Measurements from ENCODE around the gene YWHAG.
"Not testable (repeated sequence)": the region's sequence is repeated elsewhere in the genome, so short reads cannot be mapped to it uniquely, and the experiment has no call there.

The YWHAG gene

DNA sequence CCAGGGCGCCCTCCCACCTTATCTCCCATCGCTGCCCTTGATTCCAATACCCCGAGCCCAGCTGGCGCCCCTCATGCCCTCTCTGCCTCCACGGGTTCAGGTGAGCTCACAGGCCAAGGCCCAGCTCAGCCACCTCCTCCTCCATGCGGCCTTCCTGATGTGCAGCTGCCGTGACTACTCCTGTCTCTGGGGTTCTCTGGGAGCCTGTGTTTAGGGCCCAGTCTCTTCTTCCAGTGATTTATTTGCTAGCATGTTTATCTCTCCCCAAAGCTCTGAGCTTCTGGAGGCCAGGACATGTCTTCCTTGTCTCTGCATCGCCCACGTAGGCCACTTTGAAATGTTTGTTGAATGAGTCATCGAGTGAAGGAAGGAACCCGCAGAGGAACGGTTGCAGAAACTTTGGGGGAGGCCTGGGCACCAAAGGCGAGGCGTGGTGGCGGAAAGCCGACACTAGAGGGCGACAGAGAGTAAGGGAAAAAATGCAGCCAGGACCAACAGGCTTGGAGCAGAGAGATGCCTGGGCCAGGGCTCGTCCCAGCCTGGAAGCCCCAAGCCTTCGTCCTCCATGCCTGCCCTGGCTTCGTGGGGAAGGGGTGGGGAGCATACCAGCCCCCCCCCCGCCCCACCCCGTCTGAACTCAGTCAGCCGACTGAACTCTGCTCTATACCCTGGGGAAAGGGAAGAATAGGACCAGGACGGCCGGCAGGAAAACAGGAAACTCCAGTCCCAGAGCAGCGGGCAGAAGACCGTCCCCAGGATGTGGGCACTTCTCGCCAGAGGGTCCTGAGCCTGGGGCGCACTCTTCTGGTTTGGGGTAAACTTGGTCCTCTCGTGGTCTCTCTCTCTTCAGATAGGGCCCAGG is 67.2 kb downstream of the YWHAG start:
- Histone ChIP-seq H3K36me3 (ENCODE audit: control insufficient read depth, insufficient read depth, low read length) (no peaks in the 10 kb centered on the region), H3K4me1 (ENCODE audit: control insufficient read depth, insufficient read depth, low read length) (peaks cover 35% of the 10 kb centered on the region), H3K9me3 (ENCODE audit: control insufficient read depth, insufficient read depth, low read depth, low read length) (no peaks in the 10 kb centered on the region), H3K27me3 (ENCODE audit: control insufficient read depth, insufficient read depth, low read length) (no peaks in the 10 kb centered on the region), H3K27ac (ENCODE audit: low read depth, low read length) (peak overlapping the region; percentile 56), H3K9ac (ENCODE audit: low read length) (peak overlapping the region; percentile 68), H3K4me3 (ENCODE audit: low read depth, low read length) (peak overlapping the region; percentile 6; the same call in 1 of the 2 replicates)

DNA sequence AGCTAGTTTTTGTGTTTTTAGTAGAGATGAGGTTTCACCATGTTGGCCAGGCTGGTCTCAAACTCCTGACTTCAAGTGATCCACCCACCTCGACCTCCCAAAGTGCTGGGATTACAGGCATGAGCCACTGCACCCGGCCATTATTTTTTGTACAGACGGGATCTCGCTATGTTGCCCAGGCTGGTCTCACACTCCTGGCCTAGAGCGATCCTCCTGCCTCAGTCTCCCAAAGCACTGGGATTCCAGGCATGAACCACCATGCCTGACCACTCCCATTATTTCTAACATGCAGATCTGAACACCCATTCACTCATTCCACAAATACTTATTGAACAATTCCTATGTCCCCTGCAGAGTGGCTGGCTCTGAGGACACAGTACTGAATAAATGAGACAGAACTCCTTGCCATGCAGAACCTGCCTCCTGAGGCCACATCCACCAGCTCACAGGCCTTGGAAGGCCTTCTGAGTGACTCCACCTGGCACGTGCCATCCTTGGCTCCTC is 67.9 kb downstream of the YWHAG start:
- Histone ChIP-seq H3K9ac (ENCODE audit: low read length) (peak overlapping the region; percentile 68), H3K4me3 (ENCODE audit: low read depth, low read length) (peak overlapping the region; percentile 6; the same call in 1 of the 2 replicates), H3K4me1 (ENCODE audit: control insufficient read depth, insufficient read depth, low read length) (peaks cover 35% of the 10 kb centered on the region)

DNA sequence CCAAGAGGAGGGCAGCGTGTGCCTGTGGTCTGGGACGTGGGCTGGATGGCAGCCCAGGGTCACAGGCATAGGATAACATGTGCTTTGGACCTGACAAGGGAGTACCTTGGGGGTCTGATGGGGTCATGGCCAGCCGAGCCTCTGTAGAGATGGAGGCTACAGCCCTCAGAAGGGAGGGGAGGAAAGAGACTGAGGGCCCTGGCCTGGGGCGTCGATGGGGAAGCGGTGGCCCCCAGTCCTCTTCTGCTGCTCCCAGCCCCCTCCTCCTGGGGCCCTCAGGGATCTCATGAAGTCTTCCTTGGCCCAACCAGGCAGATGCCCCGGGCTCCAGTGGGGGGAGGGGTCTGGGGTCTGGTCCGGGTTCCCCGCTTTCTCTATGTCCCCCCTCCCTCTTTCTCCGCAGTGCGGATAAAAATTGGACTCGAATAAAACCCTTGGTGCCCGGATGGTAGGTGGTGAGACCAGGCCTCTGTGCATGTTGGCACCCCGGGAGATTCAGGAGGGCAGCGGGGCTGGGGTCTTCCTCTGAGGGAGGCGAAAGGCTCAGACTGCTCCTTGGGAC is 71.9 kb downstream of the YWHAG start:
- Histone ChIP-seq H3K36me3 (ENCODE audit: control insufficient read depth, insufficient read depth, low read length) (no peaks in the 10 kb centered on the region), H3K4me1 (ENCODE audit: control insufficient read depth, insufficient read depth, low read length) (peaks cover 21% of the 10 kb centered on the region), H3K9me3 (ENCODE audit: control insufficient read depth, insufficient read depth, low read depth, low read length) (no peaks in the 10 kb centered on the region), H3K27ac (ENCODE audit: low read depth, low read length) (no peak overlapping the region), H3K27me3 (ENCODE audit: control insufficient read depth, insufficient read depth, low read length) (peaks cover 25% of the 10 kb centered on the region), H3K9ac (ENCODE audit: low read length) (no peak overlapping the region), H3K4me3 (ENCODE audit: low read depth, low read length) (no peak overlapping the region)

More for the DNA sequence above, 67.9 kb downstream of the YWHAG start:
- H3K9me3 ChIP-seq (ENCODE audit: control insufficient read depth, insufficient read depth, low read depth, low read length); H3K27me3 ChIP-seq (ENCODE audit: control insufficient read depth, insufficient read depth, low read length); H3K36me3 ChIP-seq (ENCODE audit: control insufficient read depth, insufficient read depth, low read length): not testable (repeated sequence)
- H3K27ac ChIP-seq (ENCODE audit: low read depth, low read length), result peak overlapping the region; percentile 56

DNA sequence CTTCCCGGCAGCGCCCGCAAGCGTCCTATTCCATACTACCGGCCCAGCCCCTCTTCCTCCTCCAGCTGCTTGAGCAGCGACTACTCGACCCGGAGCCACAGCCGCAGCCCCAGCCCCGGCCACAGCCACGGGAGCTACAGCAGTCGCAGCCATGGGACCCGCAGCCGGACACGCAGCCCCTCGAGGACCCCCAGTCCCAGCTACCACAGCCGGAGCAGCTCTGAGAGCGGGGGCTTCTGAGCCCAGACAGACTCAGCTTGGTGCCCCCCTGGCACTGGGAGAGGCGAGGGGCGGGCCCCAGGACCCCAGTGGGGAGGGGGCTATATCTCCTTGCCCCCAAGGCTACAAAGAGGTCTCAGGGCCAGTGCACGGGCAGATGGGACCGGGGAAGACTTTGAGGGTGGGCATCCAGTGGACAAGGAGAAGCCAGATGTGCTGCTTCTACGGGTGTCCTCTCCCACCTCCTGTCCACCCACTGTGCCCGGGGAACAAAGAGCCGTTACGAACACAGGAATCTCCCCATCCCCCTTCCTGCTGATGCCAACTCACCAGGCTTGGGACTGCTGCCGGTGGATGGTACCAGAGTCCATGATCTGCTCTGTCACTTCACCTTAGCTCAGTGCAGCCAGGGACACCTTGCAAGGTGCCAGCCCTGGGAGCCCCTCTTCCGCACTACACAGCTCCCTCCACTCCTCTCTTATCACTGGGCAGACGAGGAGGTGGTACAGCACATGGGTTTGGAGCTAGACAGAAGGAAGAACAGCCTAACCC is 73.0 kb downstream of the YWHAG start:
- Histone ChIP-seq H3K4me1 (ENCODE audit: control insufficient read depth, insufficient read depth, low read length) (peaks cover 15% of the 10 kb centered on the region), H3K4me3 (ENCODE audit: low read depth, low read length) (no peak overlapping the region), H3K9ac (ENCODE audit: low read length) (no peak overlapping the region), H3K9me3 (ENCODE audit: control insufficient read depth, insufficient read depth, low read depth, low read length) (no peaks in the 10 kb centered on the region), H3K27me3 (ENCODE audit: control insufficient read depth, insufficient read depth, low read length) (peaks cover 34% of the 10 kb centered on the region), H3K36me3 (ENCODE audit: control insufficient read depth, insufficient read depth, low read length) (no peaks in the 10 kb centered on the region), H3K27ac (ENCODE audit: low read depth, low read length) (no peak overlapping the region)

DNA sequence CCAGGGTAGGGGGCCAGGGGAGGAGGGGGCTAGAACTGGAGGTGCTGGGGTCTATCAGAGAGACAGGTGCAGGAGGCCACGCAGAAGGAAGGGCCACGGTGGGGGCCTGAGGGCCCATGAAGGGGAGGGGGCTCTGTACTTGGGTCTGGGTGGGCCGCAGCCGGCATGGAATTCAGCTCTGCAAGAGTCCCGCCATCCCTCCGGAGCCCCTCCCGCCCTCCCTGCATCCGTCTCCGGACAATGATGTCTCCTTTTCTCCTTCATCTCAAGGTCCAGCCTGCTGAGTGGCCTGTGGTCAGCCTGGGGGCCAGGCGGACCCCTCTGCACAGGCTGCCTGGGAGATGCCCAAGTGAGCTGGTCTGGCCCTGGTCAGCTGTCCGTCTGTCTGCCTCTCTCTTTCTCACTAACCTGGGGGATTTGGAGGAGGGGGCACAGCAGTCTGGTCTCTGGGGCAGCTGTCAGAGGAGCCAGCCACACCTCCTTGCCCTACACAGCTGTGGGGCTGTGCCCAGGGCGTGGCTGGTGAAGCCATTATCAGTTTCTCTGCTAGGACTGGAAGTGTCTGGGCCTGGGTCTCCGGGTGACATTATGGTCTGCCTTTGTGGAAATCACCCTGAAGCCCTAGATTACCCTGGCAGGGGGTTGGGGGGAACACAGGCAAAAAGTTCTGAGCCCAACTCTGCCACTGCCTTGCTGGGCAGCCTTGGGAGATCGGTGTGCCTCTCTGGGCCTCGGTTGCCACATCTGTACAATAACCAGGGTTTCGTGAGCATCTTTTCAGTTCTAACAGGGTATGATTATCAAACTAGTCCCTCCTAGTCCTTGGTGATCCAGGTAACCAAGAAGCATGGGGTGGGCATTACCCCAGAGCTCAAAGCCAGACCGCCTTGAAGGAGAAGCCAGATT is 75.3 kb downstream of the YWHAG start:
- Histone ChIP-seq H3K9me3 (ENCODE audit: control insufficient read depth, insufficient read depth, low read depth, low read length) (no peaks in the 10 kb centered on the region), H3K9ac (ENCODE audit: low read length) (no peak overlapping the region), H3K4me1 (ENCODE audit: control insufficient read depth, insufficient read depth, low read length) (peaks cover 9% of the 10 kb centered on the region), H3K4me3 (ENCODE audit: low read depth, low read length) (peak overlapping the region; percentile 75), H3K36me3 (ENCODE audit: control insufficient read depth, insufficient read depth, low read length) (no peaks in the 10 kb centered on the region), H3K27me3 (ENCODE audit: control insufficient read depth, insufficient read depth, low read length) (peaks cover 55% of the 10 kb centered on the region), H3K27ac (ENCODE audit: low read depth, low read length) (no peak overlapping the region)

DNA sequence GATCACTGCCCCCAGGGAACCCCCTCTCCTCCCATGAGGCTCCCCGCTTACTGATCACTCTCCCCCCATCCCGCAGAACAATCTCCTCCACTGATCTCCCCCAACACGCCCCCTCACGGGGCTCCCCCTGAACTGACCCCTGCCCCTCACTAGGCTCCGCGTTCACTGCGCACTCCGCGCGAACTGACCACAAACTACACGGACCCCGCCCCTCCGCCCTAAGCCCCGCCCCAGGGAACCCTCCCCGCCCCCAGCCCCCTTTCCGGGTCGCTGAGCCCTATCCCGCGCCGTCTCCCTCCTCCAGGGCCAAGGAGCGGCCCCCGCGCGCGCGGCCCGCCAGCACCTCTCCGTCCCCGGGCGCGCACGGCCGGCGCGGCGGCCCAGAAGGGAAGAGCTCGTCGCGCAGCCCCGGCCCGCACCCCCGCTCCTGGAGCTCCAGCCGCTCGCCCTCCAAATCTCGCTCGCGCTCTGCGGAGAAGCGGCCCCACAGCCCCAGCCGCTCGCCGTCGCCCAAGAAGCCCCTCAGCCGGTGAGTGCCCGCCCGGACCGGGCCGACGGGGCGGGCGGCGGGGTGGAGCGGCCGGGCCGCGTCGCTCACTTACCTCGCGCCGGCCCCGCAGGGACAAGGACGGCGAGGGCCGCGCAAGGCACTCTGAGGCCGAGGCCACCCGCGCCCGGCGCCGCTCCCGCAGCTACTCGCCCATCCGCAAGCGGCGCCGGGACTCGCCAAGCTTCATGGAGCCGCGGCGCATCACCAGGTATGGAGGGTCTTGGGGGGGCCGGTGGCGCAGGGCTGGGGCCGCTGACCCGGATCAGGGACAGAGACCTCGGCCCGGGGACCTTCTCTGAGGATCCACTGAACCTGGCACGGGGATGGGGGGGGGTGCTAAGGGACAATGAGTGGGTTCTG is 76.2 kb downstream of the YWHAG start:
- Histone ChIP-seq H3K36me3 (ENCODE audit: control insufficient read depth, insufficient read depth, low read length) (no peaks in the 10 kb centered on the region), H3K4me3 (ENCODE audit: low read depth, low read length) (peak overlapping the region; percentile 75), H3K9ac (ENCODE audit: low read length) (peak overlapping the region; percentile 30), H3K27me3 (ENCODE audit: control insufficient read depth, insufficient read depth, low read length) (peaks cover 57% of the 10 kb centered on the region), H3K27ac (ENCODE audit: low read depth, low read length) (no peak overlapping the region), H3K9me3 (ENCODE audit: control insufficient read depth, insufficient read depth, low read depth, low read length) (no peaks in the 10 kb centered on the region), H3K4me1 (ENCODE audit: control insufficient read depth, insufficient read depth, low read length) (peaks cover 9% of the 10 kb centered on the region)

DNA sequence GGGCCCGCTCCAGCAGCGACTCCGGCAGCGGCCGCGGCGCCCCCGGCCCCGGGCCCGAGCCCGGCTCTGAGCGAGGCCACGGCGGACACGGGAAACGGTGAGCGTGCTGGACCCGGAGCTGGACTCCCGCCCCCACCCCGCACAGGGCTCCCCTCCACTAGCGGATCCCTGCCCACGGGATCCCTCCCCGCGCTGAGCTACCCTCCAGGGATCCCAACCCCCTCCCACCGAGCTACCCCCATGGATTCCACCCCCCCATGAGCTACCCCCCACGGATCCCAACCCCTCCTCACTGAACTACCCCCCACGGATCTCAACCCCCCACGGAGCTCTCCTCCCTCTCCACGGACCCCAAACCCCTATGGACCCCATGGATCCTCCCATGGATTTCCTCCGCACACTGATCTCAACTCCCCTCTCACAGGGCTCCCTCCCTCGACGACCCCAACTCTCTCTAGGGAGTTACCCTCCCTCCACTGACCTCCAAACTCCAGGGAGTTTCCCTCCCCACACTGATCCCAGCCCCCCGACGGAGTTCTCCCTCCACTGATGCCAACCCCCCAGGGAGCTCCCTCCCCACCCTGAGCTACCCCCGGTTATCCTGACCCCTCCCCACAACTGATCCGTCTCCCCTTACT is 77.0 kb downstream of the YWHAG start:
- H3K27ac ChIP-seq (ENCODE audit: low read depth, low read length), result no peak overlapping the region
- peaks cover 60% of the 10 kb centered on the region for H3K27me3 ChIP-seq (ENCODE audit: control insufficient read depth, insufficient read depth, low read length)

DNA sequence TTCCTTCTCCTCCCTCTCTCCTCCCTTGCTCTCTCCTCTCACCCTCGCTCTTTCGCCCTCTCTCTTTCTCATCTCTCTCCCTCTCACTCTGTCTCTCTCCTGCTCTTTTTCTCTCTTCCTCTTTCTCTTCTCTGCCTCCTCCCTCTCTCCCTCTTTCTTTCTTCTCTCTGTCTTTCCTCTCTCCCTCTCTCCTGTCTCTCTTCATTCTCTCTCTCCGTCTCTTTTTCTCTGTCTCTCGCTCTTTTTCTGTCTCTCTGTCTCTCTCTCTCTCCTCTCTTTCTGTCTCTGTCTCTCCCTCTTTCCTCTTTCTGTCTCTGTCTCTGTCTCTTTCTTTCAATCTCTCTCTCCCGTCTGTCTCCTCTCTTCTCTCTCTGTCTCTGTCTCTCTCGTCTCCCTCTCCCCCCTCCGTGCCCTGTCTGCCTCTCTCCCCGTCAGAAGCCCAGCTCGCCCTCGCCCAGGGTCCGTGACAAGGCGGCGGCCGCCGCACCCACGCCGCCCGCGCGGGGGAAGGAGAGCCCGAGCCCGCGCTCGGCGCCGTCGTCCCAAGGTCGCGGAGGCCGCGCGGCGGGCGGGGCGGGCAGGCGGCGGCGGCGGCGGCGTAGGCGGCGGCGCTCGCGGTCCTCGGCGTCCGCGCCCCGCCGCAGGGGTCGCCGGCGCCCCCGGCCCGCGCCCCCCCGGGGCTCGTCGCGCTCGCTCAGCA is 77.6 kb downstream of the YWHAG start:
- Histone ChIP-seq H3K36me3 (ENCODE audit: control insufficient read depth, insufficient read depth, low read length) (no peaks in the 10 kb centered on the region), H3K4me3 (ENCODE audit: low read depth, low read length) (peak overlapping the region; percentile 75), H3K27me3 (ENCODE audit: control insufficient read depth, insufficient read depth, low read length) (peaks cover 65% of the 10 kb centered on the region), H3K4me1 (ENCODE audit: control insufficient read depth, insufficient read depth, low read length) (peaks cover 9% of the 10 kb centered on the region; the same call in 1 of the 2 replicates), H3K9ac (ENCODE audit: low read length) (peak overlapping the region; percentile 17), H3K27ac (ENCODE audit: low read depth, low read length) (no peak overlapping the region), H3K9me3 (ENCODE audit: control insufficient read depth, insufficient read depth, low read depth, low read length) (no peaks in the 10 kb centered on the region)

More for the DNA sequence above, 77.0 kb downstream of the YWHAG start:
- Histone ChIP-seq H3K9ac (ENCODE audit: low read length) (no peak overlapping the region), H3K9me3 (ENCODE audit: control insufficient read depth, insufficient read depth, low read depth, low read length) (no peaks in the 10 kb centered on the region), H3K36me3 (ENCODE audit: control insufficient read depth, insufficient read depth, low read length) (no peaks in the 10 kb centered on the region), H3K4me1 (ENCODE audit: control insufficient read depth, insufficient read depth, low read length) (peaks cover 9% of the 10 kb centered on the region), H3K4me3 (ENCODE audit: low read depth, low read length) (peak overlapping the region; percentile 75)

DNA sequence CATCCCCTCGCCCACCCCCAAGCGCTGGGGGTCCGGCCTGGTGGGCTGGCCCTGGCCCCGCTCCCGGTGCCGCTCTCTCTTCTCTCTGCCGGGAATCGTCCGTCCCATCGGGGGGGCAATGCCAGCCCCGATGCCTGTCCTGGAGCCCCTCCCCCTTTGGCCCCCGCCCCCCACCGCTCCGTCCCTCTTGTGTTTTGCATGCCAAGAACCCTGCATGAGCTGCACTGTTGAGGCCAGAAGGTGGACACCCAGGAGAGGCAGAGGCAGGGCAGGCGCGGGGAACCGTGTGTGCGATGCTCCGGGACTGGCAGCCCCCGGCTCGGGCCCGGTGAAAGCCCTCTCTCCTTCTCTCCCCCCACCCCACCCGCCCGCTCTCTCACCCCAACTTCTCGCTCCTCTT is 78.4 kb downstream of the YWHAG start:
- no peak overlapping the region for H3K9ac ChIP-seq (ENCODE audit: low read length)
- H3K4me3 ChIP-seq (ENCODE audit: low read depth, low read length), result peak overlapping the region; percentile 55
- H3K9me3 ChIP-seq (ENCODE audit: control insufficient read depth, insufficient read depth, low read depth, low read length), result no peaks in the 10 kb centered on the region
- peaks cover 65% of the 10 kb centered on the region for H3K27me3 ChIP-seq (ENCODE audit: control insufficient read depth, insufficient read depth, low read length)
- H3K4me1 ChIP-seq (ENCODE audit: control insufficient read depth, insufficient read depth, low read length), result peaks cover 9% of the 10 kb centered on the region; the same call in 1 of the 2 replicates
- no peak overlapping the region for H3K27ac ChIP-seq (ENCODE audit: low read depth, low read length)
- no peaks in the 10 kb centered on the region for H3K36me3 ChIP-seq (ENCODE audit: control insufficient read depth, insufficient read depth, low read length)

Data from HUES6 (cell line).